ENCODE measurements around the gene SRGAP3. TPM values are rescaled to one million over a fixed set of nuclear protein-coding genes. Genes with fewer than 3 reads are reported as not detected.

SRGAP3 gene
- total and polyA plus RNA-seq, 8 donors = 0.31 to 31.7 (median 5.8) TPM

GRCh38 chr3:9207116-9207763 is 42.2 kb downstream of the SRGAP3 start:
- Histone ChIP-seq H3K27ac (no peak overlapping the region), H3K36me3 (no peaks in the 10 kb centered on the region), H3K9me3 (no peaks in the 10 kb centered on the region), H3K4me3 (no peak overlapping the region), H3K27me3 (no peaks in the 10 kb centered on the region), H3K4me1 (peaks cover 0 to 11% (median 5%) of the 10 kb centered on the region in 4 donors)
- DNase-seq = no peak
- intact Hi-C loops (cut with DNase I; ENCODE audit: low total_unique reads) = no loop called here
- WGBS, 5 donors = 86 to 92% (median 86%) methylated on average over 7 of the region's 7 CpGs
- no peak for TF ChIP-seq EP300 (IDR thresholded peaks at IDR 0.05)
- TF ChIP-seq, protein P1, sequence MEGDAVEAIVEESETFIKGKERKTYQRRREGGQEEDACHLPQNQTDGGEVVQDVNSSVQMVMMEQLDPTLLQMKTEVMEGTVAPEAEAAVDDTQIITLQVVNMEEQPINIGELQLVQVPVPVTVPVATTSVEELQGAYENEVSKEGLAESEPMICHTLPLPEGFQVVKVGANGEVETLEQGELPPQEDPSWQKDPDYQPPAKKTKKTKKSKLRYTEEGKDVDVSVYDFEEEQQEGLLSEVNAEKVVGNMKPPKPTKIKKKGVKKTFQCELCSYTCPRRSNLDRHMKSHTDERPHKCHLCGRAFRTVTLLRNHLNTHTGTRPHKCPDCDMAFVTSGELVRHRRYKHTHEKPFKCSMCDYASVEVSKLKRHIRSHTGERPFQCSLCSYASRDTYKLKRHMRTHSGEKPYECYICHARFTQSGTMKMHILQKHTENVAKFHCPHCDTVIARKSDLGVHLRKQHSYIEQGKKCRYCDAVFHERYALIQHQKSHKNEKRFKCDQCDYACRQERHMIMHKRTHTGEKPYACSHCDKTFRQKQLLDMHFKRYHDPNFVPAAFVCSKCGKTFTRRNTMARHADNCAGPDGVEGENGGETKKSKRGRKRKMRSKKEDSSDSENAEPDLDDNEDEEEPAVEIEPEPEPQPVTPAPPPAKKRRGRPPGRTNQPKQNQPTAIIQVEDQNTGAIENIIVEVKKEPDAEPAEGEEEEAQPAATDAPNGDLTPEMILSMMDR (IDR thresholded peaks at IDR 0.05) = no peak
- no peak for TF ChIP-seq POLR2AphosphoS5 (IDR thresholded peaks at IDR 0.05)
- no peak for TF ChIP-seq POLR2A (IDR thresholded peaks at IDR 0.05)

DNA sequence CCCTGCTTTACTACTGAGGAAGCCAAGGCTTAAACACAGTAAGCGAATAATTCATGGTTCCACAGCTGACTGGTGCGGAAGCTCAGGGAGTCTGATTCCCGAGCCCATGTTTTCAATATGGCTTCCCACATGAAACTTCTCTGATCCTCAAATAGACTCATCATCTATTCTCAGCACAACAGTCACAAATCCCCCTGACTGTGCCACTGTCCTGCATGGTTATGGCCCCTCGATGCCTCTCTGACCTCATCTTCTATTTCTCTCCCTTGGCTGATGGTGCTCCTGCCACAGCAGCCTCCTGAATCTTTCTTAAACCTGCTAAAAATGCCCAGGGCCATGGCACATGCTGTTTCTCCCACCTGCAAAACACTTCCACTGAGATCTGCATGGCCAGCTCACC is 43.2 kb downstream of the SRGAP3 start:
- DNase-seq = no peak
- Histone ChIP-seq H3K27ac (no peak overlapping the region), H3K9me3 (no peaks in the 10 kb centered on the region), H3K4me1 (peaks cover 0 to 11% (median 5%) of the 10 kb centered on the region in 4 donors), H3K36me3 (no peaks in the 10 kb centered on the region), H3K27me3 (no peaks in the 10 kb centered on the region), H3K4me3 (no peak overlapping the region)
- TF ChIP-seq, protein P1 (IDR thresholded peaks at IDR 0.05) = no peak
- no peak for TF ChIP-seq POLR2A (IDR thresholded peaks at IDR 0.05)
- TF ChIP-seq POLR2AphosphoS5 (IDR thresholded peaks at IDR 0.05) = no peak
- no peak for TF ChIP-seq EP300 (IDR thresholded peaks at IDR 0.05)
- intact Hi-C loops (cut with DNase I; ENCODE audit: low total_unique reads) = no loop called here
- WGBS, 5 donors = 88 to 97% (median 93%) methylated on average over 4 of the region's 4 CpGs

DNA sequence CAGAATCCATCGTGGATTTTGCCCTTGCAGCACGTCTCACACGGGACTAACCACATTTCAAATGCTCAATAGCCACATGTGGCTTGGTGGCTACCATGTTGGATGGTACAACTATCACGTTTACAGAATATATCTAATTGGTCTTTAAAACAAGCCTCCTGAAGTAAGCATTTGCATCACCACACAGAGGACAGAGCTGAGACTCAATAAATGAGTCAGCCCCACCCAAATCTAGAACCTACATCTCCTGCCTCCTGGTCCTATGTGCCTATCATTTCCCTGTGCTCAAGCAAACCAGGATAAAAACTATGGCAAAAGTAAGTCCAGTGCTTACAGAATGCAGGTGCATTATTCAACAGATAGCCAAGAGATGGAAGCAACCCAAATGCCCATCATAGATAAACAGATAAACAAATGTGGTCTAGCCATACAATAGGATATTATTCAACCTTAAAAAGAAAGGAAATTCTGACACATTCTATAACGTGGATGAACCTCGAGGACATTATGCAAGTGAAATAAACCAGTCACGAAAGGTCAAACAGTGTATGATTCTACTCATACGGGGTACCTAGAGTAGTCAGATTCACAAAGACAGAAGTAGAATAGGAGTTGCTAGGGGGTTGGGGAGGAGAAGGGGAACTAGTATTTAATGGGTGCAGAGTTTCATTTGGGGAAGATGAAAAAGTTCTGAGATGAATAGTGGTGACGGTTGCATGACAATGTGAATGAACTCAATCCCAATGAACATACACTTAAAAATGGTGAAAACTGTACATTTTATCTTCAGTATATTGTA is 43.9 kb downstream of the SRGAP3 start:
- intact Hi-C loops (cut with DNase I; ENCODE audit: low total_unique reads) = no loop called here
- Histone ChIP-seq H3K4me1 (peaks cover 0 to 11% (median 5%) of the 10 kb centered on the region in 4 donors), H3K4me3 (no peak overlapping the region), H3K36me3 (no peaks in the 10 kb centered on the region), H3K27me3 (no peaks in the 10 kb centered on the region), H3K27ac (no peak overlapping the region), H3K9me3 (no peaks in the 10 kb centered on the region)
- TF ChIP-seq, protein P1 (IDR thresholded peaks at IDR 0.05) = no peak
- TF ChIP-seq EP300 (IDR thresholded peaks at IDR 0.05) = no peak
- TF ChIP-seq POLR2AphosphoS5 (IDR thresholded peaks at IDR 0.05) = no peak
- no peak for TF ChIP-seq POLR2A (IDR thresholded peaks at IDR 0.05)
- WGBS, 5 donors = 85 to 89% (median 88%) methylated on average over 9 of the region's 9 CpGs
- no peak for DNase-seq

- no peak overlapping the region for H3K4me3 ChIP-seq
- peak overlapping the region; percentile 10 to 57 (median 29) for H3K27ac ChIP-seq
- H3K36me3 ChIP-seq = no peaks in the 10 kb centered on the region
- peaks cover 0 to 11% (median 5%) of the 10 kb centered on the region in 4 donors for H3K4me1 ChIP-seq
- intact Hi-C loops (cut with DNase I; ENCODE audit: low total_unique reads) = no loop called here
- peak in 1 of 2 donors; percentile 65 for DNase-seq
- no peaks in the 10 kb centered on the region for H3K9me3 ChIP-seq
- H3K27me3 ChIP-seq = no peaks in the 10 kb centered on the region
- WGBS, 5 donors = 39 to 61% (median 54%) methylated on average over 17 of the region's 17 CpGs
- TF ChIP-seq EP300 (IDR thresholded peaks at IDR 0.05) (no peak), POLR2A (IDR thresholded peaks at IDR 0.05) (no peak), POLR2AphosphoS5 (IDR thresholded peaks at IDR 0.05) (no peak)
- TF ChIP-seq, protein P1 (IDR thresholded peaks at IDR 0.05) = no peak
Observed at GRCh38 chr3:9204253-9204992, 45.0 kb downstream of the SRGAP3 start.
